Measurements from ENCODE around the gene DCHS2. TPM values are rescaled to one million over a fixed set of nuclear protein-coding genes. Genes with fewer than 3 reads are reported as not detected.
"Not testable (repeated sequence)": the region's sequence is repeated elsewhere in the genome, so short reads cannot be mapped to it uniquely, and the experiment has no call there.

Gene DCHS2
- total RNA-seq, 8 experiments from 2014 or later: 0.31 to 43.4 (median 12.9) TPM

DNA sequence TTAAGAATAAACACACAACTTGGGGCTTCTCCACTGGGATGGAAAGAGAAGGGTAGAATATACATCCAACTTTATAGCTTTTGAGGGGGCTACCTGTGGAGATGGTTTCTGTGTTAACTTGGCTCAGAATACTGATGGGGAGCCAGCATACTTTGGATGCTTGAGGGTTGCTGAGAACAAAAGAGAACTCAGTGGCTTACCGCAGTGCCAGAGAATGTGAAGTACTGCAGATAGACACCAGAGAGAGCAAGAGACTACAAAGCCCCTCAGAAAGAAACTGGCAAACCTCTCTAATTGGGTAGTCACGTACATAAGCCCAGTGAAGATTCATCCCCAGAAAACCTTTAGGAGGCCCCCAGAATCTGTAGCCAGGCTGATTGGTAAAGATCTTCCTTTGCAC lies 214.4 kb downstream of the DCHS2 start:
- peak in 1 of 8 experiments; percentile 62 for ATAC-seq (replicated peaks in 6 of 8)
- no peak overlapping the region for H3K4me3 ChIP-seq
- H3K4me1 ChIP-seq (replicated peaks in 1 of 2): no peaks in the 10 kb centered on the region
- in situ Hi-C loops (cut with MboI; ENCODE audit: low pct_unique_long_range_greater_than_20kb in 2 of 9, low sequenced_read_pairs in 9 of 9, unreplicated experiment in 9 of 9): no loop called here
- WGBS, 10 experiments: 30 to 100% (median 67%) methylated on average over 1 to 2 of the region's 2 CpGs; no CpG with 5 or more reads in 1 of the 10 experiments
- no peak overlapping the region for H3K27ac ChIP-seq

DNA sequence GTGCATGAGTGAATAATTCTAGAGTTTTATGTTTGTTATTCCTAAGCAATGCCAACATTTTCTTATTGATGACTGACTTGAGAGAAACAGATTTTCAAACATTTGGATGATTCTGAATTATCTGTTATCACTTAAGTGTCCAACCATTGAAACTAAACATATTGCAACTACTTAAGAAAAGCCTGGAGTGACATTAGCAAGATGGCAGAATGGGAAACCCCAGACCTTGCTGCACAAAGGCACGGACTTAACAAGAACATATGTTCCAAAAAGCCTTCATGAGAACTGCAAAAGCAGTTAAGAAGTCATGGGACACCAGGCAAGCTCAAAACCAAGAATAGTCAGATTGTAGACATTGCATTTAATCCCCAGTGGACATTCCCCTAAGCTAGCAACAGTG lies 215.1 kb downstream of the DCHS2 start:
- Histone ChIP-seq H3K4me1 (replicated peaks in 1 of 2) (no peaks in the 10 kb centered on the region), H3K4me3 (no peak overlapping the region), H3K27ac (no peak overlapping the region)
- no peak for ATAC-seq (replicated peaks in 6 of 8)
- in situ Hi-C loops (cut with MboI; ENCODE audit: low pct_unique_long_range_greater_than_20kb in 2 of 9, low sequenced_read_pairs in 9 of 9, unreplicated experiment in 9 of 9): no loop called here
- WGBS, 10 experiments: 40 to 100% (median 70%) methylated on average over 1 of the region's 1 CpG; no CpG with 5 or more reads in 4 of the 10 experiments

DNA sequence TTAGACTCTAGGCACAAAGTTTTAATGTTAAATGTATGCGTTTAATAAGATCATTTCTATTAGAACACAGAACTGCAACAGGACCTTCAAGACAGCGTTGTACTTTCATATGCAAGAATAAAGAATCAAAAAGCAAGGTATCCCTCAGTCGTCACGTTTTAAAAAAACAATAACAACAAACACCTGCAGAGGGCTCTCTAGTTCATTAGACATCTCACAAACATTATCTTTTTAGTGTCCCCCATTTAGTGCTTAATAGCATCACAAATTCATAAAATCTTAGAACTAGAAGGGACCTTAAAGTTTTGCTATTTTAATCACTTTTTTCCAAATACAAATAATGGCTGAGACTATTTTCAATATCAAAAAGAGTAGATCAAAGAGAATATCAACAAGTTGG lies 236.6 kb downstream of the DCHS2 start:
- no peaks in the 10 kb centered on the region for H3K4me1 ChIP-seq (replicated peaks in 1 of 2)
- 44 to 81% (median 67%) methylated on average over 2 to 4 of the region's 4 CpGs; no CpG with 5 or more reads in 1 of the 10 experiments for WGBS, 10 experiments
- no peak for ATAC-seq (replicated peaks in 6 of 8)
- H3K27ac ChIP-seq: no peak overlapping the region
- in situ Hi-C loops (cut with MboI; ENCODE audit: low pct_unique_long_range_greater_than_20kb in 2 of 9, low sequenced_read_pairs in 9 of 9, unreplicated experiment in 9 of 9): no loop called here
- no peak overlapping the region for H3K4me3 ChIP-seq

DNA sequence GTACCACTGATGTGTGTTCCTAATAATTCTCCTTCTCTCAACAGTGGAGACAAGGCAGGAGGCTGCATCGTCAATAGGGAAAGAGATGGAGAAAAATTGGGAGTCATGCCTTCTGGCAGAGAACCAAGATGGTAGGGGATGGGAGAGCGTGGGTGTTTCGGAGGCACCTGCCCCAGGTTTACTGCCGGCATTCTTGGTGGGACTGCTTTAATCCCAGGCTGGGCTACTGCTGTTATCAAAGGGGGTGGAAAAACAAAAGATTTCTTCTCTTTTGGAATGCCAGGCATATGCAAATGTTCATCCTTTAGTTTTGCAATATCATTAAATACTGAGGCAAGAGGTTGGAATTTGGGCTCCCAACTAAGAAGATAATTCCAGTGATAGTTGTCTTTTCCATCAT lies 257.0 kb downstream of the DCHS2 start:
- no peak for ATAC-seq (replicated peaks in 6 of 8)
- Histone ChIP-seq H3K4me1 (replicated peaks in 1 of 2) (no peaks in the 10 kb centered on the region), H3K27ac (no peak overlapping the region), H3K4me3 (no peak overlapping the region)
- in situ Hi-C loops (cut with MboI; ENCODE audit: low pct_unique_long_range_greater_than_20kb in 2 of 9, low sequenced_read_pairs in 9 of 9, unreplicated experiment in 9 of 9): no loop called here
- 40 to 100% (median 90%) methylated on average over 1 to 4 of the region's 4 CpGs; no CpG with 5 or more reads in 3 of the 10 experiments for WGBS, 10 experiments

DNA sequence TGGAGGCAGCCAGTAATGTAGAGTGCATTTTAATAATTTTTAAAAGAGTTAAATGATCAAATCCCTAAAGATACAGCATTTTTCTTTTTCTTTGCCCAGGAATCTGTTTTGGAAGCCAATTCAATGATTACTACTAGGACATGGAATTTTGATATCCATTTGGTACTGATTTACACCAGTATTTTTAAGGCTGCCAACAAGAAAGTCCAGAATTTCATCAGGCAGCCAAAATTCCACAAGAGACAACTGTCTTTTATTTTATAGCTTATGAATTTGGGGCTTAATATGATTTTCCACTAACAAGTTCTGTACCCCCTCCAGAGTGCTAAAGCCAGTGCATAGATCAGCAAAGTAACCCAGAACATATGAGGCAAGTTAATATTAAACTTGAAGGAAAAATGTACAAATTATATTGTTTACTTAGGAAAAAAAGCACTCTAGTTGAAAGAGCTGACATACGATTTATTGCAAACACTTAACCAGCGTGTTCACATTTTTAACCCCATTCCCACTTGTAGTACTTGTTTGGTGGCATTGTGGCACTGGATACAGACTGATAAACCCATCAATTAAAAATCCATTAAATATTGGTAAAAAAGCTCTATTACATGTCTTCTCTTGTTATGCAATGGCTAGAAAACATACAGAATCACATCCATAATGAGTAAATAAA lies 259.7 kb downstream of the DCHS2 start:
- ATAC-seq (replicated peaks in 6 of 8): no peak
- H3K4me3 ChIP-seq: no peak overlapping the region
- no peak overlapping the region for H3K27ac ChIP-seq
- WGBS, 10 experiments: 17 to 100% (median 82%) methylated on average over 1 to 2 of the region's 2 CpGs; no CpG with 5 or more reads in 2 of the 10 experiments
- no peaks in the 10 kb centered on the region for H3K4me1 ChIP-seq (replicated peaks in 1 of 2)
- in situ Hi-C loops (cut with MboI; ENCODE audit: low pct_unique_long_range_greater_than_20kb in 2 of 9, low sequenced_read_pairs in 9 of 9, unreplicated experiment in 9 of 9): no loop called here

DNA sequence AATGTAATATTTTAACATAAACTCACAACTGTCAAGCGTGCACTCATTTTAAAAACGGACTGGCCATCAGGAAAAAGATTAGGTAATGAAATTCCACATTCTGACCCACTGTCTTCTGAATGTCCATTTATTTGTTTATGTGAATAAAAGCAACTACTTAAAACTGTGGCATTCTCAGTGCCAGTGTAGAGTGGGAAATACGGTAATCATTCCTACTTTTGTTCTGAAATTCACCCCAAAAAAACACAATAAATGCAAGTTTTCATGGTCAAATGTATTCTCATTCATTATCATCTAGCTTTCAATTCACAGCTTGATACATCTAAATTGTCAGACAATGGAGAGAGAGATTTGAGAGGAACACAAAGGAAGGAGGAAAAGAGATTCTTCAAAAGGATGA lies 260.9 kb downstream of the DCHS2 start:
- in situ Hi-C loops (cut with MboI; ENCODE audit: low pct_unique_long_range_greater_than_20kb in 2 of 9, low sequenced_read_pairs in 9 of 9, unreplicated experiment in 9 of 9): no loop called here
- ATAC-seq (replicated peaks in 6 of 8): no peak
- 32 to 100% (median 90%) methylated on average over 1 to 3 of the region's 3 CpGs; no CpG with 5 or more reads in 1 of the 10 experiments for WGBS, 10 experiments
- no peak overlapping the region for H3K27ac ChIP-seq
- H3K4me1 ChIP-seq (replicated peaks in 1 of 2): no peaks in the 10 kb centered on the region
- H3K4me3 ChIP-seq: no peak overlapping the region

DNA sequence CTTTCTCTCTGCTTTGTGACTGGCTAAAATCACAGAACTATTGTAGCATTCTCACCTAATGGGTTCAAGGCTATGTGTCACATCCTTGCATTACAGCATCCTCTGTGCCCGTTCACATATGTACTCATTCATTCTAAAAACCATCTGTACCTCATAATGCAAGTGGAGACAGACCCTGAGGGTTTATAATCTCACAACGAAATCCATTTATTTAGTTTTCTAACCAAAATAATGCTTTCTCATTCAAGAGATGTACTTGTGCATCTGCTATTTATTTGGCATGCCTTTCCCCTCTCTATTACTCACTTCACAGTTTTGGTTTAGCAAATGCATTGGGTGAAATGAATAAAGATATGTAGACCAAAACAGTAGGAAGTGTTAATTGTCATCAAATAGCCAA lies 261.5 kb downstream of the DCHS2 start:
- H3K27ac ChIP-seq: no peak overlapping the region
- ATAC-seq (replicated peaks in 6 of 8): peak in 1 of 8 experiments; percentile 19
- 0 to 100% (median 80%) methylated on average over 1 to 2 of the region's 2 CpGs; no CpG with 5 or more reads in 1 of the 10 experiments for WGBS, 10 experiments
- H3K4me3 ChIP-seq: no peak overlapping the region
- H3K4me1 ChIP-seq (replicated peaks in 1 of 2): no peaks in the 10 kb centered on the region
- in situ Hi-C loops (cut with MboI; ENCODE audit: low pct_unique_long_range_greater_than_20kb in 2 of 9, low sequenced_read_pairs in 9 of 9, unreplicated experiment in 9 of 9): no loop called here

DNA sequence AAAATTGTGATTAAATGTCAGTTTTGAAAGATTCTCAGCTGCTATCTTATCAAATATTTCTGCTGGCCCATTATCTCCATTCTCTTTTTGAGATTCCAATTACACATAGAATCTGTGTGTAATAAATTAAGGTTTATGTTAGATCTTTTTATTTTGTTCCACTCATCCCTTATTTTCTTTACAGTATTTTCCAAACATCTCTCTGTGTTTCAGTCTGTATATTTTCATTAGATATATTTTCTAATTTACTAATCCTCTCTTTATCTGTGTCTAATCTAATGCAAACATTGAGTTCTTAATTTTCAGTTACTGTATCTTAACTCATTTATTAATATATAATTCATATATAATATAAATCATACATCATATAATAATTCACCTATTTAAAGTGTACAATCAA lies 268.7 kb downstream of the DCHS2 start:
- H3K4me1 ChIP-seq (replicated peaks in 1 of 2): no peaks in the 10 kb centered on the region
- in situ Hi-C loops (cut with MboI; ENCODE audit: low pct_unique_long_range_greater_than_20kb in 2 of 9, low sequenced_read_pairs in 9 of 9, unreplicated experiment in 9 of 9): no loop called here
- ATAC-seq (replicated peaks in 6 of 8): no peak
- H3K4me3 ChIP-seq: no peak overlapping the region
- no peak overlapping the region for H3K27ac ChIP-seq

DNA sequence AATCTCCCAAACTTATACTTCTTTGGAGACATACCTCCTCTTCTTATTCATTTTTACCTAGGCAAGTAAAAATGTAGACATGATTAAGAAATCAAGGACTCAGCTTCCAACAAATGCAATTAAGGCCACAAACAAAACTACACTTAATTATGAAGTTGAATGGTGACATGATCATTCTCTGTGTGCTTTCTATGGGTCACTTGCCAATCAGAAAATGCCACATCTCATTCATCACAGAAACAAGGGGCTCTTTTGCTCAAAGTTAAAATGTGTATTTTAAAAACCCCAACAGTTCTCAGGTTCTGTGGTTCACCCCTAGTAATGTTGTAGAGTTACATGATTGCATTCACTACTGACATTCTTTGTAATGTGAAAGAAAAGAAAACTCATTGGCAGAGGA lies 273.5 kb downstream of the DCHS2 start:
- Histone ChIP-seq H3K4me1 (replicated peaks in 1 of 2) (no peaks in the 10 kb centered on the region), H3K4me3 (no peak overlapping the region), H3K27ac (no peak overlapping the region)
- in situ Hi-C loops (cut with MboI; ENCODE audit: low pct_unique_long_range_greater_than_20kb in 2 of 9, low sequenced_read_pairs in 9 of 9, unreplicated experiment in 9 of 9): no loop called here
- no peak for ATAC-seq (replicated peaks in 6 of 8)

DNA sequence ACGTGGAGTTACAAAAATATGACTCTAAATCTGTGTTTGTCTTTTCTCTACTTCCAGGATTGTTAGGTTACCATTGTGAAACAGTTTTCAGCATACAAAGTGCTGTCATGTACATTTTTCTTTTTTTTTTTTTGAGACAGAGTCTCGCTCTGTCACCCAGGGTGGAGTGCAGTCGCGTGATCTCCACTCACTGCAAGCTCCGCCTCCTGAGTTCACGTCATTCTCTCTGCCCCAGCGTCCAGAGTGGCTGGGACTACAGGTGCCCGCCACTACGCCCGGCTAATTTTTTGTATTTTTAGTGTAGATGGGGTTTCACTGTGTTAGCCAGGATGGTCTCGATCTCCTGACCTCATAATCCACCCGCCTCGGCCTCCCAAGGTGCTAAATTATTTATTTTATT lies 274.2 kb downstream of the DCHS2 start:
- in situ Hi-C loops (cut with MboI; ENCODE audit: low pct_unique_long_range_greater_than_20kb in 2 of 9, low sequenced_read_pairs in 9 of 9, unreplicated experiment in 9 of 9); ATAC-seq (replicated peaks in 6 of 8); H3K4me3 ChIP-seq; H3K4me1 ChIP-seq (replicated peaks in 1 of 2); H3K27ac ChIP-seq: not testable (repeated sequence)
- WGBS, 10 experiments: 75 to 100% (median 91%) methylated on average over 1 to 12 of the region's 13 CpGs

DNA sequence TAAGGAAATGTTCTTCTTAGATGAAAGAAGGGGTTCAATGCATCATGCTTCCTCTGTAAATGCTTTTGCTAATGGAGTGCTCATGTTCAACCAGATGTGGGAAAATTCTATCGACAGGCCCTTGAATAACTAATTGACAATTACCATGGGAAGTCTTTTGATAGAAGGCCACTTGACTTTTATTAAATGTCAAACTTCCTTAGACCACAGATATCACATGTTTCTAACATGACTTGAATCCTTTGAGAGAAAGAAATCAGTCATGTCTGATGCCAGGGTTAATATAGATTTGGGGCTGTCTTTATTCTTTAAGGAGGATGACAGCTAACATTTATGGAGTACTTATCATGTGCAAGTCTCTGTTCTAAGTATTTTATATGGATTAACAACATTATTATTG lies 280.1 kb downstream of the DCHS2 start:
- in situ Hi-C loops (cut with MboI; ENCODE audit: low pct_unique_long_range_greater_than_20kb in 2 of 9, low sequenced_read_pairs in 9 of 9, unreplicated experiment in 9 of 9): no loop called here
- no peak for ATAC-seq (replicated peaks in 6 of 8)
- WGBS, 10 experiments: 33 to 100% (median 78%) methylated on average over 1 of the region's 1 CpG; no CpG with 5 or more reads in 5 of the 10 experiments
- no peak overlapping the region for H3K4me3 ChIP-seq
- no peaks in the 10 kb centered on the region for H3K4me1 ChIP-seq (replicated peaks in 1 of 2)
- no peak overlapping the region for H3K27ac ChIP-seq

DNA sequence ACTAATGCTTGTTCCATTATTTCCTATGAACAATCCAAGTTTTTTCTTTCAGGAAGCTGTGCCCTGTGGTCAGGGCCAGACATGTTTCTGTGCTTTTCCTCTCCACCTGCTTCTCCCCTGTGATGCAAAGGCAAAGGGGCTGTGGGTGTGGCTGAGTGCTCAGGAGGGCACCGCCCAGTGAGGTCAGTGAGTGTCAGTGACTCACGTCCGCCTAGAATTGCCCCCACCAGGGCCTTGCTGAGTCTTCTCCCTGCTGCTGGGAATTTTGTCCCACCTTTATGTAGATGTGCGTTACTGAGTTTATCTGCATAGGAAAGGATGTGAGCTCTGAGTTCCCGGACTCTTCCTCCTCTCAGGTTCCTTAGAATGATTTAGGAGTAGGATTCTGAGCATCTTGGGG lies 283.2 kb downstream of the DCHS2 start:
- ATAC-seq (replicated peaks in 6 of 8): peak in 3 of 8 experiments; percentile 70 to 97 (median 97)
- 7 to 100% (median 73%) methylated on average over 1 to 3 of the region's 5 CpGs; no CpG with 5 or more reads in 5 of the 10 experiments for WGBS, 10 experiments
- in situ Hi-C loops (cut with MboI; ENCODE audit: low pct_unique_long_range_greater_than_20kb in 2 of 9, low sequenced_read_pairs in 9 of 9, unreplicated experiment in 9 of 9): no loop called here
- Histone ChIP-seq H3K4me1 (replicated peaks in 1 of 2) (no peaks in the 10 kb centered on the region), H3K4me3 (no peak overlapping the region), H3K27ac (no peak overlapping the region)

DNA sequence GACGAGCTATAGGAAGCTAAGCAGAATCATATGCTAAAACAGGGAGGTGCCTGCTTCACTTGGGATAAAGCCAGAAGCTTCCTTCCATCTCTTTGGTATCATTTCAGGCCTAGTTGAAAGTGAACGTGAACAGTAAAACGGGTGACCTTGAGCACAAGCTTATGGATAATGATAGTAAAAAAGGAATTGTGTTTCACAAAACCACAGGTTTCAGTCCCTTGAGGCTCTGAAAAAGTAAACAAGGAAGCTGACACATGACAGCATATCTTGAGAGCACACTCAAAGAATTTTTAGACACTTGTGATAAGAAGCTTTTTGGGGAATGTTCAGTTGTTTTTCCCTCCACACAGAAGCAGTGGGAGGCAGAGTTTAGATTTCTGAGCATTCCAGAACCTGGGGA lies 286.1 kb downstream of the DCHS2 start:
- Histone ChIP-seq H3K27ac (no peak overlapping the region), H3K4me1 (replicated peaks in 1 of 2) (no peaks in the 10 kb centered on the region), H3K4me3 (no peak overlapping the region)
- 0 to 100% (median 80%) methylated on average over 1 to 3 of the region's 3 CpGs; no CpG with 5 or more reads in 1 of the 10 experiments for WGBS, 10 experiments
- in situ Hi-C loops (cut with MboI; ENCODE audit: low pct_unique_long_range_greater_than_20kb in 2 of 9, low sequenced_read_pairs in 9 of 9, unreplicated experiment in 9 of 9): no loop called here
- peak in 2 of 8 experiments; percentile 8 to 16 for ATAC-seq (replicated peaks in 6 of 8)

DNA sequence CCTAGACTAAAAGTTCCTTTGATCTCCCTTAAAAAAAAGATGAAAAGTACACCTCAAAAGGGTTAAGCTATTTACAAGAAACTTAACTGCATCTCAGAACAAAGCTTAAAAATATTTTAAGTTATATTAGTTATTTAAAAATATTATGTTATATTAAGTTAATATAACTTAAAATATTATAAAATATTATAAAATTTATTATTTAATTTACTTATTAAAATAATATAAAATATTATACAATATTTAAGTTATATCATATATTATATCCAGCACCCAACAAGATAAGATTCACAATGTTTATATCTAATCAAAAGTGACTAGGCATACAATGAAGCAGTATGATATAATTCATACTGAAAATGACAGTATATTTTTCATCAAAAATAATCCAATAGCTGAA lies 296.9 kb downstream of the DCHS2 start:
- no peak for ATAC-seq (replicated peaks in 6 of 8)
- Histone ChIP-seq H3K27ac (no peak overlapping the region), H3K4me3 (no peak overlapping the region), H3K4me1 (replicated peaks in 1 of 2) (no peaks in the 10 kb centered on the region)
- in situ Hi-C loops (cut with MboI; ENCODE audit: low pct_unique_long_range_greater_than_20kb in 2 of 9, low sequenced_read_pairs in 9 of 9, unreplicated experiment in 9 of 9): no loop called here

Measured in motor neuron (in vitro differentiated cells).